HG03135 (cell line): Measurements from ENCODE around the gene SMIM38.

Experiments
- ATAC-seq: cut with Tn5 transposase; IDR thresholded peaks from one replicate; pipeline ENCODE4 v1.9.1; 2021; ENCODE audit warnings: mild to moderate bottlenecking, moderate library complexity; ENCODE audit not compliant: unreplicated experiment

The SMIM38 gene

GRCh38 chr11:69155302-69156234, at the start of gene SMIM38:
TSS of gene SMIM38 (plus strand) at chr11:69155935. CDS start at chr11:69157847, 1,912 bp downstream.
- ATAC-seq: no peak

GRCh38 chr11:69106031-69106811, 49.5 kb upstream of the SMIM38 start:
- no peak for ATAC-seq

- no peak for ATAC-seq
Measured at GRCh38 chr11:69107413-69107812, 48.3 kb upstream of the SMIM38 start.

GRCh38 chr11:69108030-69108429, 47.7 kb upstream of the SMIM38 start:
- no peak for ATAC-seq

- ATAC-seq: no peak
Measured at GRCh38 chr11:69108559-69108958, 47.2 kb upstream of the SMIM38 start.

- ATAC-seq: no peak
Measured at GRCh38 chr11:69109101-69109500, 46.6 kb upstream of the SMIM38 start.

GRCh38 chr11:69110451-69110850, 45.3 kb upstream of the SMIM38 start:
- no peak for ATAC-seq

- ATAC-seq: no peak
Measured at GRCh38 chr11:69111624-69112542, 43.9 kb upstream of the SMIM38 start.

- no peak for ATAC-seq
Measured at GRCh38 chr11:69113226-69113625, 42.5 kb upstream of the SMIM38 start.

- ATAC-seq: no peak
Measured at GRCh38 chr11:69113646-69114340, 41.9 kb upstream of the SMIM38 start.

- no peak for ATAC-seq
Measured at GRCh38 chr11:69114362-69114761, 41.4 kb upstream of the SMIM38 start.

GRCh38 chr11:69114811-69115523, 40.8 kb upstream of the SMIM38 start:
- ATAC-seq: no peak

GRCh38 chr11:69115586-69116560, 39.9 kb upstream of the SMIM38 start:
- no peak for ATAC-seq

GRCh38 chr11:69116671-69117070, 39.1 kb upstream of the SMIM38 start:
- no peak for ATAC-seq

- no peak for ATAC-seq
Measured at GRCh38 chr11:69119190-69119589, 36.5 kb upstream of the SMIM38 start.

- no peak for ATAC-seq
Measured at GRCh38 chr11:69120096-69120875, 35.4 kb upstream of the SMIM38 start.

- no peak for ATAC-seq
Measured at GRCh38 chr11:69121021-69121420, 34.7 kb upstream of the SMIM38 start.
